ACHN (cell line): Measurements from ENCODE around the gene TBX3.
A peak's percentile ranks its signal among the peaks of the same experiment; 100 is the strongest.

Source experiments
- DNase-seq: peaks from one replicate; pipeline ENCODE4 v3.0.0-alpha.2; 2015
- in situ Hi-C: cut with HindIII; loops from 2 replicates; pipeline ENCODE4 v1.10.0; 2017; ENCODE audit warnings: low sequenced_read_pairs, low pct_ligation_motif_present, low pct_unique_long_range_greater_than_20kb

TBX3 gene

GRCh38 chr12:114671443-114672411, 12.2 kb downstream of the TBX3 start:
- in situ Hi-C loops: no loop called here
- DNase-seq: no peak

- in situ Hi-C loops: no loop called here
Observed at GRCh38 chr12:114671066-114671442, 12.9 kb downstream of the TBX3 start.

GRCh38 chr12:114670291-114670980, 13.5 kb downstream of the TBX3 start:
- in situ Hi-C loops: no loop called here
- no peak for DNase-seq

More at GRCh38 chr12:114671066-114671442, 12.9 kb downstream of the TBX3 start:
- no peak for DNase-seq

- no peak for DNase-seq
- in situ Hi-C loops: no loop called here
Observed at GRCh38 chr12:114669401-114670290, 14.3 kb downstream of the TBX3 start.

- in situ Hi-C loops: no loop called here
Observed at GRCh38 chr12:114668886-114669288, 15.1 kb downstream of the TBX3 start.

GRCh38 chr12:114668151-114668885, 15.7 kb downstream of the TBX3 start:
- DNase-seq: peak; percentile 85
- in situ Hi-C loops: no loop called here

More at GRCh38 chr12:114668886-114669288, 15.1 kb downstream of the TBX3 start:
- no peak for DNase-seq

GRCh38 chr12:114667669-114668150, 16.3 kb downstream of the TBX3 start:
- no peak for DNase-seq
- in situ Hi-C loops: no loop called here

GRCh38 chr12:114666746-114667668, 17.0 kb downstream of the TBX3 start:
- no peak for DNase-seq
- in situ Hi-C loops: no loop called here

GRCh38 chr12:114665411-114666260, 18.3 kb downstream of the TBX3 start:
- no peak for DNase-seq

GRCh38 chr12:114664651-114665320, 19.2 kb downstream of the TBX3 start:
- DNase-seq: no peak
- in situ Hi-C loops: no loop called here

More at GRCh38 chr12:114665411-114666260, 18.3 kb downstream of the TBX3 start:
- in situ Hi-C loops: no loop called here

GRCh38 chr12:114662512-114663177, 21.3 kb downstream of the TBX3 start:
- in situ Hi-C loops: no loop called here
- peak; percentile 77 for DNase-seq

- no peak for DNase-seq
- in situ Hi-C loops: no loop called here
Observed at GRCh38 chr12:114661245-114661644, 22.7 kb downstream of the TBX3 start.

GRCh38 chr12:114659084-114659483, 24.9 kb downstream of the TBX3 start:
- in situ Hi-C loops: no loop called here
- no peak for DNase-seq

GRCh38 chr12:114658002-114658441, 26.0 kb downstream of the TBX3 start:
- DNase-seq: no peak
- in situ Hi-C loops: no loop called here

GRCh38 chr12:114657597-114657920, 26.4 kb downstream of the TBX3 start:
- DNase-seq: no peak
- in situ Hi-C loops: no loop called here
